Stimulated activated CD8-positive, alpha-beta memory T cell treated with anti-CD3 and anti-CD28 coated beads, Interleukin-4, amount 100 ng/mL, for 4 hours (primary cell): ENCODE measurements around the gene RNU6-9.

Source experiments
- DNase-seq, 2 donors: peaks; one replicate each; pipeline ENCODE4 v3.0.0-alpha.2; 2020; ENCODE audit warnings: low read depth in 2 of 2, low spot score in 1 of 2

RNU6-9 gene

DNA sequence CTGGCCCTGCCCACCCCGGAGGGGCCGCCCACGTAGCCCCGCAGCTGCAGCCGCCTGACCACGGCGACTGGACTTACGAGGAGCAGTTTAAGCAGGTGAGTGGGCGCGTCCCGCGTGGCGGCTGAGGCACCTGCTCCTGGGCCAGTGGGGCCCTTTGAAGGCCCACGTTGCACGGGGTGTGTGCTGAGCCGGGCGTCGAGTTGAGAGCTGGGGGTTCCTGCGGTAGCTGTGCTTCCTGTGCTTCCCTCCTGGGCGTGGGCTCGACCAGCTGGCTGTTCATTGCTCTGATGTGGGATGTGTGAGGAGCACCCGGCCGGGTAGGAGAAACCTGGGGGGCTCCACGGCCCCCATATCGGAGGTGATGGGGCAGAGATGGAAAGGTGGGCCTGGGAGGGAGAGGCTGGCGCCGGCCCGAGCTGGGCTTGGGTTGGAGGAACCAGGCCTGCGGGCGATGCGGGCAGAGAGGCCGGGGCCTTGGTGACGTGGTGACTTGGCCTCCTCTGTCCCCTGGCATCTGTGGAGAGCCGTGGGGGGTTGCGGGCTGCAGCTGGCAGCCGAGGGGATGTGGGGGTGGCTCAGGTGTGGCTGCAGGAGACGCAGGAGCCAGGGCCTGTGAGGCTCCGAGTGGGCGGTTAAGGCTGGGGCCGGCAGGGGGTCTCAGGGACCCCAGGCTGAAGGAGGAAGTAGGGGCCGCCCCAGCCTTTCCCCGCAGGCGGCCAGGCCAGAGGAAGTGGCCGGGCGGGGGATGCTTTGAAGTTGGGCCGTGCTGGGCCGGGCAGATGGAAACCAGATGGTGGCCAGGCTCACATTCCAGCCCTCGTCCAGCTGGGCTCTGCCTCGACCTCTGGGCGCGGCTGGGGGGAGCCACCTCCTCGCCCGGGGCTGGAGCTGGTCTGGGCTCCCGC, 39.6 kb downstream of the RNU6-9 start:
- DNase-seq = no peak

DNA sequence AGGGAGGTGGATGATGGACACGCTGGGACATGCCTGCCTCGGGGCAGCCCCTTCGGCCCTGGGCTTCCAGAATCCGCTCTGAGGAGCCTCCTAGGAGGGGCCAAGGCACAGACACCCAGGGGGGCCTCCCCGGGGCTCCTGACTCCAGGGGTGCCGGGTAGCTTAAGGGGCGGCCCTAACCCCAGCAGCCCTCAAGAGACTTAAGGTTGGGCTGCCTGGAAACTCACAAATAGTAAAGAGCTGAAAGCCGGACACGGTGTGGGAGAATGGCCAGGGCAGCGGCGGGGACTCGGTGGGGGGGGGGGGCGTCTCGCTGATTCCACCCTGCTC, 40.2 kb downstream of the RNU6-9 start:
- no peak for DNase-seq

DNA sequence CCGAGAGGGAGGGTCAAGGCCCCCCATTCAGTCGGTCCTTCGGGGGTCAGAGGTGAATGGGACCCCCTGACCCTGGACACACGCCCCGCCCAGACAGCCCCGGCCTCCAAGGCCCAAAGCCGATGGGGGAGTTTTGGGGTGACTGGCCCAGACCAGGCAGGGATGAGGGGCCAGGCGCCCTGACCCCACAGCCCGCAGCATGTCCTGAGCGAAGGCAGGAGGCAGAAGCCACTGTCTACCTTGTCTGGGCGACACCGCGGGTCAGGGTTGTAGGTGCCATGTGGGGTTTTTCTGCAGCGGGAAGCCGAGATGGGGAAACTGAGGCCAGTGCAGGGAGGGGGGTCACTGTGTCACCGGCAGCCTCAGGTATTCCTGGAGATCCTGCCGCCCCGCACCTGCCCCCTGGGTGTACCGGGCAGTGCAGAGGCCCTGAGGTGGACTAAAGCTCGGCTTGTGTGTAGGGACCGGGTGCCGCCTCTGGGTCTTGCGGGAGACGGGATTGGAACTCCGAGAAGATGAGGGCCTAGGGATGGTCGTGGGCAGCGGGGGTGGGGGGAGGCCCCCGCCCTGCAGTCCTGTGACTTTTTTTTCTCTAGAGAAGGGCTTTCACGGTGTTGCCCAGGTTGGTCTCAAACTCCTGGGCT, 41.0 kb downstream of the RNU6-9 start:
- DNase-seq = no peak

DNA sequence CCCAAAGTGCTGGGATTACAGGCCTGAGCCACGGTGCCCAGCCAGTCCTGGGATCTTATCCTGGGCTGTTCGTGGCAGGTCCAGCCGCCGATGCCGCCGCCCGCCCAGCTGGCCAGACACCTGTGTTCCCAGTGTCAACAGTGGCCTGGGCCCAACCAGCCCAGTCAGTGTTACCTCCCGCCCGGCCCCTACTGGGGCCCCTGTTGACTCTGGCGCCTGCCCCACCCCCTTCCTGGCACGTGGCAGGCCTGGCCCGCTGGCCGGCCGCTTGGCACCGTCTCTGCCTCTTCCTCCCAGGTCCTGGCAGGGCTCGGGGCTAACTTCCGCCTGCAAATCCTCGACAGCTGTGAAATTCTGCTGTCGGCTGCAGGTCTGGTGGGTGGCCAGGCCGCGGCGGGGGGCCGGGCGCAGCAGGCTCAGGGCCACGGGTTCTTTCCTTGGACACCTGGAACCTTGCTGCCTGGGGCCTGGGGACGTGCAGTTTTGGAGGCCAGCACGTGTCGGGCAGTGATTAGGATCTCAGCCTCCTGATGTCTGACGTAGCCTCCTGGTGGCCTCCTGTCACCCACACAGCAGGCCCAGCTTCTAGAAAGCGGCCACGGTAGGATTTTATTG, 41.7 kb downstream of the RNU6-9 start:
- DNase-seq = no peak

DNA sequence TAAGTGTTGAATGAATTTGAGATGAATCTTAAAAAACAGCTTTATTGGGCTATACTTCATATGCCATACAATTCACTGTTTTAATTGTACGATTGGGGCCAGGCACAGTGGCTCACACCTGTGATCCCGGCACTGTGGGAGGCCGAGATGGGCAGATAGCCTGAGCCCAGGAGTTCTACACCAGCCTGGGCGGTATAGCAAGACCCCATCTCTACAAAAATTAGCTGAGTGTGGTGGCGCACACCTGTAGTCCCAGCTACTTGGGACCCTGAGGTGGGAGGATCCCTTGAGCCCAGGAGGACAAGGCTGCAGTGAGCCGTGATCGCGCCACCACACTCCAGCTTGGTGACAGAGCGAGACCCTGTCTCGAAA, 42.9 kb downstream of the RNU6-9 start:
- no peak for DNase-seq

DNA sequence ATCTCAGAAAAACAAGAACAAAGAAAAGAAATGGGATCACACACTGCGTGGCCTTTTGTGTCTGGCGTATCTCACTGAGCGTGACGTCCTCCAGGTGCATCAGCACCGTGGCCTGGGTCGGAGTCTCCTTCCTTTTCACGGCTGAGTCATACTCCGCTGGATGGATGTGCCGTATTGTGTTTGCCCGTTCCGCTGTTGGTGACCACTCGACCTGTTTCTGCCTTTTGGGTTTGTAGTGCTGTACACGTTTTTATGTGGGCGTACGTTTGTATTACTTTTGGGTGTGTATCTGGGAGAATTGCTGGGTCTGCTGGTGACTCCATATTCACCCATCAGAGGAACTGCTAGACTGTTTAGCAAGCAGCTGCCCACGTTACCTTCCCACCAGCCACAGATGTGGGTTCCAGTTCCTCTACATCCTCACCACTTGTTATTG, 44.0 kb downstream of the RNU6-9 start:
- DNase-seq = peak in 1 of 2 donors; percentile 52

DNA sequence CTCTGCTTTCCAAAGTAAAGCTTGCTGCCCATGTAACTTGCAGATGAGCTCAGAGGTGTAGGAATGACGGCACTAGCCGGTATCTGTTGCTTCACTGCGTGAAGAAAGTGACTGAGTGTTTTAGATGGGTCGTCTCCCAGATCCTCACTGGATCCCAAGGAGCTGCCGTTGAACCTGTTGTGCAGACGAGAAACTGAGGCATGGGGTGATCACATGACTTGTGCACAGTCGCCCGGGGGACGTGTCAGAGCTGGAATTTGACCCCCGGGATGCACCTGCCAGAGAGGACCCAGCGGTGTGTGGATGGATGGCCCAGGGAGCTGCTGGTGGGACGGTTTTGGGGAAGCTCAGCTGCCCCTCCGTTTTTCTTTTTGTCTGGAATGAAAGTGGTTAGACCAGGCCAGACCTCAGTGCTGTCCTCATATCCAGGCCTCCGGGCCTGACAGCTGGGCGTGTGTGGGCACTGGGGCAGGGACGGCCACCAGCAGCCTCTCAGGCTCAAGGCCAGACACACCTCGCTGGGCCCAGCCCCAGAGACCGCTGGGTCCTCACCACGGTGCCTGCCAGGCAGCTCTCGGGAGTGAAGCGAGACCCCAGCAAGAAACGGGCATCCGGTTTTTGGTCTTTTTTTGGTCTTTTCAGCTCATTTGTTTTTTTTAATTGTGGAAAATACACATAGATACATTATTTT, 45.1 kb downstream of the RNU6-9 start:
- DNase-seq = no peak

DNA sequence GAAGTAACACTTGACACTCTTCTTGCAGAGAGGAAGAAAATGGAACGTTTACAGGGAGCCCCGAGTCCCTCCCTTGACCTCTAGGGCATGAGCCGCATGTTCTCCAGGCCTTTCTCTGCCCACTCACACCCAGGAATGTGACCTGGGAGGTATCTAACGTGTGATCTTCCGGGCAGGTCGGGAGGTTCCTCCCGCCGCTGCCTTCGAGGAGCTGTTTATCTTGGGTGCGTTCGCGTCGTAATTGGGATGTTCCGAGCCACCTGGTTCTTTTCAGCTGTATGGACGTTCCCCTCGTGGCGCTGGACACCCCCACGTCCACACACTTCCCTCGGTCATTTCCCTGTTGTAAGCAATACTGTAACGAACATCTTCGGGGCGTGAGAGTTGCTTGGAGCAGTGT, 46.2 kb downstream of the RNU6-9 start:
- DNase-seq = no peak

DNA sequence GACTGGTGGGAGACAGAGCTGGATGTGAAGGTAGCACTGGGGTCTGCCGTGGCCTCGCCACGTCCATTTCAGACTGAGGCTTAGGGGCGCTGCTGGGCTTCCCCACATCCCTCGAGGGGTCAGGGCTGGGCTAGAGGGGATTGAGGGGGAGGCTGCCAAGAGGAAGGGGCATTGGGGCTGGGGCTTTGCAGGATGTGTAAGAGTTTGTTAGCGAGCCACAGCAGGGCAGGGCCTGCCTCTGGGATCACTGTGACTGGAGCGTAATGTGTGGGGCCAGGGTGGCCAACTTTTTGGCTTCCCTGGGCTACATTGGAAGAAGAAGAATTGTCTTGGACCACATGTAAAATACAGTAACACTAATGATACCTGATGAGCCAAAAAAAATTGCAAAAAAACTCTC, 46.6 kb downstream of the RNU6-9 start:
- DNase-seq = no peak

DNA sequence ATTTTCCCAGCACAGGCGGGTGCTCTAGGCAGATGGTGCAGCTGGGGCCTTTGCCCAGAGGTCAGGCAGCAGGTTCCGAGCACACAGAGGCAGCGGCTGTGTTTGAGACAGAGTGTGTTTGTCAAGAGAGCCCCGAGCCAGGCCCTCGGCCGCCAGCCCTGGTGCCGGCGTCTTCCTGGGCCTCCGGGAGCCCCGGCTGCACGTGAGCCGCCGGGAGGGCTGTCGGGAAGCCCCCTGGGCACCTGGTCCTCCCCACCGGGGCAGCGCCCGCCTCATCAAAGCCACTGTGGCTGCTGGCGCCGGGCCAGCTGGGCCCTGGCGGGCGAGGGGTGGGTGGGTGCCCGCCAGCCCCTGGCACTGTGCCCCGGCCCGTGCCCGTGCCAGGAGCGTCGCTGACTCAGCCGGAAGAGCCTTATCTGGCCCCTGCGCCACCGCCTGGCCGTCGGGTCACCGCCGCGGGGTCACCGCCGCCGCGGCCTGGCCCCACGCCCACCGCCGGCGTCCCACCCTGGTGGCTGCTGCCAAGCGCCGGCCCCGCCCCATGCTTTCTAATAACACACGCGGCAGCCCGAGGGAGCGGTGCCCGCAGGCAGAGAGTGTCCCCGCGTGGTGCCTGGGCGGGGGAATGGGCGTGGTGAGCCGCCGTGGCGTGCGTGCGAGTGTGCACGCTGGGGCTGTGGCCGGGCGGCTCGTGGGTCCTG, 47.5 kb downstream of the RNU6-9 start:
- DNase-seq = peak; percentile 29 to 38

DNA sequence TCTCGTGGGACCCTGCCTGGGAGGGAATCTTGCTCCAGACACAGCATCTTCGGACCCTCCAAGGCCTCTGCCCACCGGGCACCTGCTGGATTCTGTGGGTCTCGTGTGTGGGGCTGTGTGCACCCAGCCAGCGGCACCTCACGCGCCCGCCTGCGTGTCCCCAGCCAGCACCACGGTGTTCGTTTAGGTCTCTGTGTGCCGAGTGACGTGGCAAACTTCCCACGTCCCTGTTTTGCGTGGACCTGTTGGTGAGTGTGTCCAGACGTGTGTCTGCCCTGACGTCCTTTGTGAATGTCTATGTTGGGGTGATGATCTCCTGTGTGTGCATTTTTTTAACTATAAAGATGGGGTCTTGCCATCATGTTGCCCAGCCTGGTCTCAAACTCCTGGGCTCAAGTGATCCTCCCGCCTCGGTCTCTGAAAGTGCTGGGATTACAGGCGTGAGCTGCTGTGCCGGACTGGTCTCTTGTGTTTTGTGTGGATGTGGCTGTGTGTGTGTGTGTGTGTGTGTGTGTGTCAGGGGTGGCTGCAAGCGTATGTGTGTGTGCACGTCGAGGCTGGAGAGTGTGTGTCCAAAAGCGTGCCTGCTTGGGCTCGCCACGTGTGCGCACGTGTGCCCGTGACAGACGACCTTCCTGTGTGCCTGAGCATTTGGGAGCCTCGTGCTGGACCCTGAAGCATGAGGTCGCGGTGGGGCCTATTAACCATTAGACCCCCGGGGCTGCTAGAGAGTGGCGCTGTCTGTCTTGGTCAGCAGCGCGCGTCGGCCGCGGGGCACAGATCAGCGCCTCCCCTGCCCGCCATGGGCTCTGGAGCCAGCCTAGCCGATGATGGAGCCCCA, 48.2 kb downstream of the RNU6-9 start:
- no peak for DNase-seq

DNA sequence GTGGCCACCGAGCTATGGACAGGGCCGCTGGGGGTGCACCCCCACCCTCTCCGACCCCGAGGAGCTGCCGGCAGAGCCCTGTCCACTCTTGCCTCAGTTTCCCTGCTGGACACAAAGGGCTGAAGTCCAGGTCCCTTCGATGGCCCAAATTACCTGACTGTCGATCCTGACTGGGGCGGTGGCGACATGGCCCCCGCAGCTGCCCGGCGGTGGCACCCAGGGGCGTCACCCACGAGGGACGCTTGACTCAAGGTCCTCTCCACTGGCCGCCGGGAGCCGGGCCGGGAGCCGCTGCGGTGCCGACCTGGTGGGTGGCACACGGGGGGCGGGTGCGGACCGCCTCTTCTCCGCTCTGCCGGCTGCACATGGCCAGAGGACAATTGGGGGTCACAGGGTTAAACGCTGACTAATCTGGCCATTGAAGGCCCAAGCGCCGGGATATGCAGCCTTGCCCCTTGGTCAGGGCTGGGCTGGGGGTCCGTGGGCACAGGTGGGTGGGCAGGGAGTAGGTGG, 48.9 kb downstream of the RNU6-9 start:
- DNase-seq = no peak
